HFFc6 (cell line): ENCODE measurements around the gene WTIP. TPM values are rescaled to one million over a fixed set of nuclear protein-coding genes. Genes with fewer than 3 reads are reported as not detected.

Experiments used
- DNase-seq: peaks from one replicate; pipeline ENCODE4 v3.0.0-alpha.2; 2018
- H3K27ac Mint-ChIP-seq: 2 replicates; pipeline ENCODE4 v1.8.0; 2020; ENCODE audit warnings: mild to moderate bottlenecking, mixed read lengths
- H3K27me3 Mint-ChIP-seq: 2 replicates; pipeline ENCODE4 v1.8.0; 2021; ENCODE audit warnings: mild to moderate bottlenecking, moderate library complexity, mixed read lengths; ENCODE audit not compliant: insufficient read depth
- H3K36me3 Mint-ChIP-seq: 2 replicates; pipeline ENCODE4 v1.8.0; 2021; ENCODE audit warnings: low read depth, mixed read lengths
- H3K4me1 Mint-ChIP-seq: 2 replicates; pipeline ENCODE4 v1.8.0; 2020; ENCODE audit warnings: low read depth, mixed read lengths
- H3K4me3 Mint-ChIP-seq: 2 replicates; pipeline ENCODE4 v1.8.0; 2020; ENCODE audit warnings: mild to moderate bottlenecking, moderate library complexity, mixed read lengths
- H3K9me3 Mint-ChIP-seq: 2 replicates; pipeline ENCODE4 v1.8.0; 2020; ENCODE audit warnings: mild to moderate bottlenecking, mixed read lengths
- total RNA-seq, 6 experiments: library from RNA; stranded (reverse); fragmentation: NEBNext Ultra II Directional; extraction: Animal tissue kit (Norgen Biotek cat#: 25700); gene quantifications; 2 replicates in 1 of 6; 3 replicates in 5 of 6; pipeline ENCODE4 v1.2.3, GENCODE V29; 2021
- TF ChIP-seq, protein P1 (sequence below): fragments of 200-600 bp; sonication (generic); IDR thresholded peaks from 2 replicates; pipeline ENCODE4 v1.5.0; 2021; ENCODE audit warnings: antibody characterized with exemption, mild to moderate bottlenecking

Gene WTIP
- total RNA-seq, 6 experiments from 2014 or later, result 27.8 to 35.1 (median 29.4) TPM

DNA sequence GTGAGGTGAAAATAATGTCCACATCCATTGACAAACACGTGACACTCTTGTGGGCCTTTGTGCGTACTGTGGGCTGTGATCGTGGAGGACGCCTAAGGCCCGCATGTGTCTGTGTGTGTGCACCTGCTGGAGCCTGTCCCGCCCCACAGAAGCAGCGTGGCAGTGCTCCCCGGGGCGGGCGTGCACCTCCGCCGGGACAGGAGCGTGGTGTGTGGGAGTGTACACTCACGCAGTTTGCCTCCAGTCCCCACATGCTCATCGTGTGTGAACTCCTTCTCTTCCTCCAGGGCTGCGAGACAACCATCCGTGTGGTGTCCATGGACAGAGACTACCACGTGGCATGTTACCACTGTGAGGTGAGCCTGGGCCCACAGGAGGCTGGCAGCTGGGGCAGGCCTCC is 13.9 kb downstream of the WTIP start:
- Mint-ChIP-seq H3K4me1 (no peaks in the 10 kb centered on the region), H3K27ac (no peak overlapping the region), H3K9me3 (no peaks in the 10 kb centered on the region), H3K27me3 (peaks cover 5% of the 10 kb centered on the region), H3K36me3 (peaks cover 12% of the 10 kb centered on the region), H3K4me3 (no peak overlapping the region)
- DNase-seq, result no peak
- TF ChIP-seq, protein P1, sequence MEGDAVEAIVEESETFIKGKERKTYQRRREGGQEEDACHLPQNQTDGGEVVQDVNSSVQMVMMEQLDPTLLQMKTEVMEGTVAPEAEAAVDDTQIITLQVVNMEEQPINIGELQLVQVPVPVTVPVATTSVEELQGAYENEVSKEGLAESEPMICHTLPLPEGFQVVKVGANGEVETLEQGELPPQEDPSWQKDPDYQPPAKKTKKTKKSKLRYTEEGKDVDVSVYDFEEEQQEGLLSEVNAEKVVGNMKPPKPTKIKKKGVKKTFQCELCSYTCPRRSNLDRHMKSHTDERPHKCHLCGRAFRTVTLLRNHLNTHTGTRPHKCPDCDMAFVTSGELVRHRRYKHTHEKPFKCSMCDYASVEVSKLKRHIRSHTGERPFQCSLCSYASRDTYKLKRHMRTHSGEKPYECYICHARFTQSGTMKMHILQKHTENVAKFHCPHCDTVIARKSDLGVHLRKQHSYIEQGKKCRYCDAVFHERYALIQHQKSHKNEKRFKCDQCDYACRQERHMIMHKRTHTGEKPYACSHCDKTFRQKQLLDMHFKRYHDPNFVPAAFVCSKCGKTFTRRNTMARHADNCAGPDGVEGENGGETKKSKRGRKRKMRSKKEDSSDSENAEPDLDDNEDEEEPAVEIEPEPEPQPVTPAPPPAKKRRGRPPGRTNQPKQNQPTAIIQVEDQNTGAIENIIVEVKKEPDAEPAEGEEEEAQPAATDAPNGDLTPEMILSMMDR, result no peak

DNA sequence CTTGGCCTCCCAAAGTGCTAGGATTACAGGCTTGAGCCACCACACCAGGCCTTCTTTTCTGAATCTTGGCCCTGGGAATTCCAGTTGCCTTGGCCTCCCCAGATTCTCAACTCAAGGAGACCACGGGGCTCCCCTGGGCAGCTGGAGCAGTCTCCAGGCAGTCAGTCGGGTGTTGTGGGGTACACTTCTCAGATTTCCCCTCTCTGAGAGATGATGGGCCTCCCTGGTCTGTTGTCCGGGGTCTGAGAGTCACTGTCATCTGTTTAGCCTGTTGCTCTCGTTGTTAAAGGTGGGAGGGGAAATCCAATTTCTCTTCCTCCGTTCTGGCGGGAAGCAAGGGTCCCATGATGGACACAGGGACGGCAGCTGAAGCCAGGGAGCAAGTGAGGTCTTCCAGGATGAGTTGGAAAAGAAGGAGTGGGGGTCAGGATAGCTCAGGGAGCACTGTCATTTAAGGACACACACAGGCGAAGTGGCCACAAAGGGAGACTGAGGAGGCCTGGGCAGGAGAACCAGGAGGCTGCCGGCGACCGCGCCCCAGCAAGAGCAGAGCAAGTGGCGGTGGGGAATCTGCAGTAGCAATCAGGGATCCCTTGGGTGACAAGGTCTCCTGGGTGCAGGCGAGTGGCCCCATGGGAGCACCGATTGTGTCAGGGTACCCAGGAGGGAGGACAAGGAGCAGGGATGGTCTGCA is 15.7 kb downstream of the WTIP start:
- H3K4me1 Mint-ChIP-seq, result 0 out of 2 replicates have a peak, but pooled peaks cover 6% of the 10 kb centered on the region
- DNase-seq, result no peak
- peaks cover 6% of the 10 kb centered on the region for H3K27me3 Mint-ChIP-seq
- no peak overlapping the region for H3K4me3 Mint-ChIP-seq
- H3K9me3 Mint-ChIP-seq, result no peaks in the 10 kb centered on the region
- peaks cover 12% of the 10 kb centered on the region for H3K36me3 Mint-ChIP-seq
- H3K27ac Mint-ChIP-seq, result no peak overlapping the region
- TF ChIP-seq, protein P1, result no peak

DNA sequence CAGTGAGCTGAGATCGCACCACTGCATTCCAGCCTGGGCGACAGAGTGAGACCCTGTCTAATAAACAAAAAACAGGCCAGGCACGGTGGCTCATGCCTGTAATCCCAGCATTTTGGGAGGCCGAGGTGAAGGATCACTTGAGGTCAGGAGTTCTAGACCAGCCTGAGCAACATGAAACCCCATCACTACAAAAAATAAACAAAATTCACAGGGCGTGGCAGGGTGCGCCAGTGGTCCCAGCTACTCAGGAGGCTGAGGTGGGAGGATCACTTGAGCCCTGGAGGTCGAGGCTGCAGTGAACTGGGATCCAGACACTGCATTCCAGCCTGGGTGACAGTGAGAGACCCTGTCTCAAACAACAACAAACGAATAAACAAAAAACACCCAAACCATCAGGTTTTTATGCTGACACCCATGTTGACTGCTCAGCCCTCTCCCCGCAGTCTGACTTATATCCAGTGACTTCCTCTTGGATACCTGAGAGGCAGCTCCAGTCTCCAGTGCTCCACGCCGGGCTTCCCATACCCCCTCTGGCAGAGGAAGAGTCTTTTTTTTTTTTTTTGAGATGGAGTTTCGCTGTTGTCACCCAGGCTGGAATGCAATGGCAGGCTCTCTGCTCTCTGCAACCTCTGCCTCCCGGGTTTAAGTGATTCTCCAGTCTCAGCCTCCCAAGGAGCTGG is 17.7 kb downstream of the WTIP start:
- TF ChIP-seq, protein P1, result no peak
- Mint-ChIP-seq H3K36me3 (peaks cover 10% of the 10 kb centered on the region; the same call in 1 of the 2 replicates), H3K27ac (no peak overlapping the region)

DNA sequence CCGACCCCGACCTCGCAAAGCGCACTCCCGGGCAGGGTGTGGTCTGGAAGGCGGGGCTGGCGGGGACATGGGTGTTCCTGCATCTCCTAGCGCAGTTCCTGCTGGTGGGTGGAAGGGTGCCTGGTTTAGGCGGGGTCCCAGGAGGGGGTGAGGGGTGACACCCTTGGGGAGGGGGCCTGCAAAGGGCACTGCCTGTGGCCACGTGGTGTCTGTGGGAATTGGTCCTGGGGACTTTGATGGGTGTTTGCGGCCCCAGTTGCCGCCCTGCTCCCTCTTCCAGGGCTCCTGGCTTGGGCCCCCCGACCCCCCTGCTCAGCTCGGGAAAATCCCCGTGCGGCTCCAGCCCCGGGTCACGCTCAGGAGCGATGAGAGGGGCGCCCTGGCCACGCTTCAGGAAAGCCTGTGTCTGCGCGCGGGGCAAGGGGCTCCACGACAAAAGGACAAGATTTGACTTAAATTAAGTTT is 19.1 kb downstream of the WTIP start:
- no peak overlapping the region for H3K4me3 Mint-ChIP-seq
- TF ChIP-seq, protein P1, result no peak
- no peaks in the 10 kb centered on the region for H3K9me3 Mint-ChIP-seq
- peaks cover 13% of the 10 kb centered on the region for H3K4me1 Mint-ChIP-seq
- H3K27ac Mint-ChIP-seq, result no peak overlapping the region
- no peak for DNase-seq
- peaks cover 11% of the 10 kb centered on the region for H3K27me3 Mint-ChIP-seq
- peaks cover 10% of the 10 kb centered on the region; the same call in 1 of the 2 replicates for H3K36me3 Mint-ChIP-seq

More for the DNA sequence above, 17.7 kb downstream of the WTIP start:
- DNase-seq, result no peak
- Mint-ChIP-seq H3K4me3 (no peak overlapping the region), H3K27me3 (peaks cover 11% of the 10 kb centered on the region), H3K4me1 (peaks cover 13% of the 10 kb centered on the region), H3K9me3 (no peaks in the 10 kb centered on the region)

DNA sequence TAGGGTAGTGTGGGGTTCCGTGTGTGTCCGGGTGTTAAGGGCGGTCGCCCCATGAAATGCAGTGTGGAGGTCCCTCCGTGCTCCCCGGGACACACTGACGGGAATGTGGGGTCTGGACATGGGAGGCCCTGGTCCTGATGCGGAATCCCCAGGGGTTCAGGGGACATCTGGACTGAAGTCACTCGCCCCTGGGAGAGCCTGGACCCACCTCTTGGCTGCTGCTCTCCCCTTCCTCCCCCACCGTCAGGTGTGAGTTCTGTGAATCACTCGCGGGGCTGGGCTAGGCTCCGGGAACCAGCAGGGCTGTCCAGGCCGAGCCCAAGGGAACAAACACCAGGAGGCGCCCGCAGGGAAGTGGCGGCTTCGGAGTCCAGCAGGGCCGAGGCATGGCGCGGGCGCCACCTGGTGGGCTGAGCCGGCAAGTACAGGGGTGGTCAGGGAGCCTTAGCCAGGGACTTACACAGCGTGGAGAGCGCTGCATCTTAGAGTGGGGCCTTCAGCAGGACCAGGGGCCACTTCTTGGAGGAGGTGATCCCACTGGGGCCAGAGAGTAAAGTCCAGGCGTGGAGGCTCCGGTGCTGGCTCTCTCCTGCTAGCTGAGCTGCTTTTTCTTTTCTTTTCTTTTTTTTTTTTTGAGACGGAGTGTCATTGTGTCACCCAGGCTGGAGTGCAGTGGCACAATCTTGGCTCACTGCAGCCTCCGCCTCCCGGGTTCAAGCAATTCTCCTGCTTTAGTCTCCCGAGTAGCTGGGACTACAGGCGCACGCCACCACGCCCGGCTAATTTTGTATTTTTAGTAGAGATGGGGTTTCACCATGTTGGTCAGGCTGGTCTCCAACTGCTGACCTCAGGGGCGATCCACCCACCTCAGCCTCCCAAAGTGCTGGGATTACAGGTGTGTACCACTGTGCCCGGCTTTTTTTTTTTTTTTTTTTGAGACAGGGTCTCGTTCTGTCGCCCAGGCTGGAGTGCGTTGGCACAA is 20.1 kb downstream of the WTIP start:
- H3K4me1 Mint-ChIP-seq, result peaks cover 13% of the 10 kb centered on the region
- peak; percentile 89 for DNase-seq
- no peak overlapping the region for H3K4me3 Mint-ChIP-seq
- no peak overlapping the region for H3K27ac Mint-ChIP-seq
- no peaks in the 10 kb centered on the region for H3K9me3 Mint-ChIP-seq
- TF ChIP-seq, protein P1, result peak; percentile 100
- peaks cover 10% of the 10 kb centered on the region; the same call in 1 of the 2 replicates for H3K36me3 Mint-ChIP-seq
- H3K27me3 Mint-ChIP-seq, result peaks cover 11% of the 10 kb centered on the region
